H1 (cell line): ENCODE data around the gene SLMAP. TPM values are rescaled to one million over a fixed set of nuclear protein-coding genes. Genes with fewer than 3 reads are reported as not detected.

ENCODE experiments used
- CTCF ChIA-PET: fragments of 300-600 bp; sonication (Branson Sonifier 250); formaldehyde crosslinking; loops from one replicate; lab custom pipeline; 2021; ENCODE audit not compliant: partially characterized antibody; lab: Charles Lee
- POLR2A ChIA-PET: fragments of 300-600 bp; sonication (Branson Sonifier 250); formaldehyde crosslinking; loops from one replicate; lab custom pipeline; 2021; ENCODE audit warnings: inconsistent platforms; ENCODE audit not compliant: partially characterized antibody; lab: Charles Lee
- DNase-seq, 2 experiments: peaks; one replicate each; pipeline versions ENCODE4 v3.0.0 to v3.0.0-alpha.2; 2010 to 2022; ENCODE audit warnings: low spot score in 2 of 2, low read depth in 1 of 2, mixed read lengths in 1 of 2
- FAIRE-seq: peaks from 2 replicates; lab custom pipeline; 2011; peaks lifted over from hg19 to GRCh38; lab: Jason Lieb, UNC
- H2AFZ ChIP-seq: 2 replicates; pipeline ENCODE4 v1.8.1; 2012; ENCODE audit warnings: low read length, inconsistent platforms
- H2AK5ac ChIP-seq: 2 replicates; pipeline ENCODE4 v1.6.1; 2013; ENCODE audit warnings: low read depth, low read length
- H2BK120ac ChIP-seq: replicated peaks from 2 replicates; pipeline ENCODE3; 2013; ENCODE audit warnings: low read depth, low read length, inconsistent platforms
- H2BK12ac ChIP-seq: 2 replicates; pipeline ENCODE4 v1.6.1; 2013; ENCODE audit warnings: low read depth, low read length
- H2BK15ac ChIP-seq: 2 replicates; pipeline ENCODE4 v1.6.1; 2013; ENCODE audit warnings: low read length
- H2BK20ac ChIP-seq: 2 replicates; pipeline ENCODE4 v1.6.1; 2013; ENCODE audit warnings: low read length
- H2BK5ac ChIP-seq: 2 replicates; pipeline ENCODE4 v1.6.1; 2013; ENCODE audit warnings: low read depth, low read length
- H3K14ac ChIP-seq: 2 replicates; pipeline ENCODE4 v1.6.1; 2013; ENCODE audit warnings: inconsistent platforms; ENCODE audit not compliant: insufficient read length
- H3K18ac ChIP-seq: 2 replicates; pipeline ENCODE4 v1.6.1; 2013; ENCODE audit warnings: low read length; ENCODE audit errors: extremely low read depth
- H3K23ac ChIP-seq: 2 replicates; pipeline ENCODE4 v1.6.1; 2013; ENCODE audit warnings: inconsistent platforms; ENCODE audit not compliant: insufficient read length
- H3K23me2 ChIP-seq: 2 replicates; pipeline ENCODE4 v1.6.1; 2013; ENCODE audit warnings: low read depth, low read length
- H3K27ac ChIP-seq: 2 replicates; pipeline ENCODE4 v1.6.1; 2011; ENCODE audit warnings: low read depth, low read length, inconsistent platforms
- H3K27me3 ChIP-seq, 4 experiments: replicated peaks in 1 of 4; 1 replicate in 1 of 4; 2 replicates in 3 of 4; pipeline versions ENCODE4 v1.6.1 to v1.8.1; 2011 to 2013; ENCODE audit warnings: low read length in 3 of 4, mild to moderate bottlenecking in 3 of 4, inconsistent platforms in 2 of 4, mixed read lengths in 2 of 4, moderate library complexity in 1 of 4; ENCODE audit not compliant: control insufficient read depth in 3 of 4, insufficient read depth in 3 of 4; ENCODE audit errors: extremely low read depth in 1 of 4
- H3K36me3 ChIP-seq, 4 experiments: 2 replicates each; pipeline versions ENCODE4 v1.6.1 to v1.8.1; 2011 to 2013; ENCODE audit warnings: mild to moderate bottlenecking in 4 of 4, low read length in 3 of 4, moderate library complexity in 2 of 4, control low read depth in 1 of 4, inconsistent platforms in 1 of 4; ENCODE audit not compliant: insufficient read depth in 4 of 4, control insufficient read depth in 2 of 4
- H3K4ac ChIP-seq: replicated peaks from 2 replicates; pipeline ENCODE3; 2013; ENCODE audit warnings: low read length, low read depth, mixed read lengths, inconsistent platforms; ENCODE audit not compliant: insufficient read length
- H3K4me1 ChIP-seq, 4 experiments: replicated peaks in 1 of 4; 1 replicate in 1 of 4; 2 replicates in 3 of 4; pipeline versions ENCODE4 v1.6.1 to v1.8.1; 2011 to 2013; ENCODE audit warnings: low read length in 3 of 4, inconsistent platforms in 2 of 4, mixed read lengths in 1 of 4; ENCODE audit not compliant: insufficient read depth in 4 of 4, control insufficient read depth in 3 of 4
- H3K4me2 ChIP-seq, 2 experiments: 2 replicates each; pipeline versions ENCODE4 v1.6.1 to v1.8.1; 2011 to 2013; ENCODE audit warnings: low read depth in 2 of 2, low read length in 2 of 2, control low read depth in 1 of 2, inconsistent platforms in 1 of 2, mild to moderate bottlenecking in 1 of 2; ENCODE audit not compliant: insufficient read depth in 1 of 2
- H3K4me3 ChIP-seq, 4 experiments: fragments of 200-600, 300-600 bp in 1 of 4; sonication (generic), shearing (Covaris generic), sonication (Bioruptor Twin) in 1 of 4; 2 replicates each; pipeline versions ENCODE4 v1.5.1 to v1.8.1; 2011 to 2016; ENCODE audit warnings: low read length in 4 of 4, low read depth in 3 of 4, control low read depth in 2 of 4, inconsistent platforms in 2 of 4, mild to moderate bottlenecking in 2 of 4, mixed read lengths in 1 of 4, moderate library complexity in 1 of 4; ENCODE audit not compliant: insufficient read depth in 2 of 4; ENCODE audit errors: extremely low read depth in 1 of 4
- H3K56ac ChIP-seq: replicated peaks from 2 replicates; pipeline ENCODE3; 2013; ENCODE audit warnings: low read depth, mild to moderate bottlenecking, mixed read lengths, low read length, inconsistent platforms; ENCODE audit not compliant: insufficient read length
- H3K79me1 ChIP-seq: 2 replicates; pipeline ENCODE4 v1.6.1; 2013; ENCODE audit warnings: low read depth, low read length, control low read depth
- H3K79me2 ChIP-seq, 2 experiments: 2 replicates each; pipeline versions ENCODE4 v1.6.1 to v1.8.1; 2012 to 2013; ENCODE audit warnings: low read length in 2 of 2, mild to moderate bottlenecking in 2 of 2, inconsistent platforms in 1 of 2; ENCODE audit not compliant: insufficient read depth in 2 of 2, control insufficient read depth in 1 of 2
- H3K9ac ChIP-seq, 4 experiments: replicated peaks in 1 of 4; 1 replicate in 1 of 4; 2 replicates in 3 of 4; pipeline versions ENCODE4 v1.6.1 to v1.8.1; 2011 to 2013; ENCODE audit warnings: low read depth in 3 of 4, low read length in 3 of 4, control low read depth in 2 of 4, mild to moderate bottlenecking in 2 of 4, moderate library complexity in 2 of 4, inconsistent platforms in 1 of 4; ENCODE audit errors: extremely low read depth in 1 of 4
- H3K9me3 ChIP-seq, 2 experiments: 2 replicates each; pipeline versions ENCODE4 v1.6.1 to v1.8.1; 2012 to 2013; ENCODE audit warnings: mild to moderate bottlenecking in 2 of 2, moderate library complexity in 2 of 2, control low read depth in 1 of 2, inconsistent platforms in 1 of 2, low read depth in 1 of 2, low read length in 1 of 2, mixed read lengths in 1 of 2; ENCODE audit not compliant: insufficient read depth in 2 of 2
- H4K20me1 ChIP-seq, 2 experiments: replicated peaks in 1 of 2; 2 replicates each; pipeline versions ENCODE3 to v1.8.1; 2011 to 2013; ENCODE audit warnings: inconsistent platforms in 2 of 2, low read length in 2 of 2, mild to moderate bottlenecking in 1 of 2; ENCODE audit not compliant: insufficient read depth in 2 of 2, control insufficient read depth in 1 of 2
- H4K5ac ChIP-seq: 2 replicates; pipeline ENCODE4 v1.6.1; 2013; ENCODE audit warnings: low read length, low read depth, mixed read lengths, inconsistent platforms; ENCODE audit not compliant: insufficient read length
- H4K8ac ChIP-seq: 2 replicates; pipeline ENCODE4 v1.8.0; 2013; ENCODE audit warnings: mild to moderate bottlenecking, moderate library complexity, low read length, inconsistent platforms; ENCODE audit not compliant: insufficient read depth; ENCODE audit errors: extremely low read depth
- H4K91ac ChIP-seq: replicated peaks from 2 replicates; pipeline ENCODE3; 2013; ENCODE audit warnings: low read length, mixed read lengths, inconsistent platforms; ENCODE audit not compliant: insufficient read length
- ASH2L ChIP-seq: fragments of 200-600, 300-600 bp; sonication (generic); IDR thresholded peaks from one replicate; pipeline ENCODE4 v1.7.1; 2017; ENCODE audit warnings: low read length
- CBX8 ChIP-seq: fragments of 300-800, 300-1000 bp; sonication (generic); IDR thresholded peaks from 2 replicates; pipeline ENCODE4 v1.7.1; 2016; ENCODE audit warnings: low read depth, low read length, borderline replicate concordance
- CTCF ChIP-seq, 3 experiments: IDR thresholded peaks; 1 replicate in 2 of 3; 2 replicates in 1 of 3; pipeline versions ENCODE4 v1.5.1 to v1.6.1; 2011; ENCODE audit warnings: low read length in 3 of 3, mild to moderate bottlenecking in 3 of 3, inconsistent platforms in 2 of 3, low read depth in 1 of 3, moderate library complexity in 1 of 3; ENCODE audit not compliant: insufficient read depth in 1 of 3; ENCODE audit errors: control extremely low read depth in 1 of 3
- JUN ChIP-seq: IDR thresholded peaks from 2 replicates; pipeline ENCODE4 v1.6.1; 2011; ENCODE audit warnings: low read depth, mild to moderate bottlenecking, improper control_type of control experiment, low read length
- NANOG ChIP-seq: IDR thresholded peaks from 2 replicates; pipeline ENCODE4 v1.6.1; 2011; ENCODE audit warnings: low read length, low read depth, mild to moderate bottlenecking, inconsistent platforms; ENCODE audit not compliant: insufficient read depth, poor library complexity, severe bottlenecking
- NRF1 ChIP-seq: IDR thresholded peaks from 2 replicates; pipeline ENCODE4 v1.6.1; 2011; ENCODE audit warnings: mild to moderate bottlenecking, low read depth, low read length, improper control_type of control experiment
- RNF2 ChIP-seq: fragments of 200-900, 300-1000 bp; sonication (generic); IDR thresholded peaks from 2 replicates; pipeline ENCODE4 v1.7.1; 2016; ENCODE audit warnings: borderline replicate concordance, low read depth, mild to moderate bottlenecking, antibody characterized with exemption, low read length; ENCODE audit not compliant: poor library complexity, severe bottlenecking; ENCODE audit errors: missing control alignments
- RXRA ChIP-seq: IDR thresholded peaks from 2 replicates; pipeline ENCODE4 v1.6.1; 2011; ENCODE audit warnings: low read depth, mild to moderate bottlenecking, low read length, moderate library complexity; ENCODE audit not compliant: insufficient read depth
- SP1 ChIP-seq: IDR thresholded peaks from 2 replicates; pipeline ENCODE4 v1.6.1; 2011; ENCODE audit warnings: low read depth, low read length
- YY1 ChIP-seq: IDR thresholded peaks from 2 replicates; pipeline ENCODE4 v1.6.1; 2011; ENCODE audit warnings: low read depth, mild to moderate bottlenecking, low read length
- WGBS, 2 experiments: shearing (Covaris generic) in 1 of 2; methylation state at CpG; one replicate each; pipeline versions ENCODE4 v1.1.6 to v1.1.7; 2013 to 2015; ENCODE audit warnings: low lambda C conversion rate in 2 of 2, mixed read lengths in 2 of 2, inconsistent platforms in 1 of 2, low coverage in 1 of 2, missing lambda C conversion rate in 1 of 2; ENCODE audit not compliant: insufficient replicate concordance in 2 of 2, insufficient coverage in 1 of 2, insufficient read length in 1 of 2; ENCODE audit errors: extremely low coverage in 1 of 2, missing lambda C conversion rate in 1 of 2; 5-methylcytosine and 5-hydroxymethylcytosine counted together
- polyA plus RNA-seq, 7 experiments: library from polyadenylated mRNA; depleted of rRNA in 3 of 7; stranded (reverse) in 5 of 7; unstranded in 2 of 7; fragments of >200 nt in 5 of 7; fragments of 200-250 nt in 2 of 7; gene quantifications; 1 replicate in 5 of 7; 2 replicates in 1 of 7; 4 replicates in 1 of 7; pipeline versions ENCODE4 v1.2.1 to v1.2.3, GENCODE V29; 2011 to 2013; ENCODE audit warnings: missing spikeins in 2 of 7, mixed read lengths in 2 of 7
- total RNA-seq: library from RNA; stranded (reverse); fragmentation: NEBNext Ultra II Directional; extraction: Animal tissue kit (Norgen Biotek cat#: 25700); gene quantifications from 2 replicates; pipeline ENCODE4 v1.2.1, GENCODE V29; 2021
- TF ChIP-seq, protein P1 (sequence below): IDR thresholded peaks from 2 replicates; pipeline ENCODE4 v1.6.1; 2012; ENCODE audit warnings: inconsistent platforms

Gene SLMAP
- total and polyA plus RNA-seq, 2 of the 8 experiments (the other 6 are each of a cell fraction or from before 2014, with no cell fraction given) = 13.6 to 70.4 TPM

- Histone ChIP-seq H4K8ac (no peak overlapping the region), H3K56ac (no peak overlapping the region), H3K4me3 (no peak overlapping the region), H4K20me1 (peaks cover 3% of the 10 kb centered on the region in 2 experiments), H3K9me3 (no peaks in the 10 kb centered on the region), H3K79me2 (peaks cover 3 to 83% of the 10 kb centered on the region in 2 experiments; a peak in 3 of 4 replicates), H2AFZ (no peak overlapping the region), H2BK120ac (no peak overlapping the region), H3K4ac (no peak overlapping the region), H3K23me2 (no peaks in the 10 kb centered on the region), H4K91ac (no peak overlapping the region), H3K4me2 (no peak overlapping the region), H2AK5ac (no peak overlapping the region), H3K18ac (no peak overlapping the region), H2BK12ac (no peak overlapping the region), H2BK15ac (no peak overlapping the region), H4K5ac (no peak overlapping the region), H2BK20ac (no peak overlapping the region), H3K79me1 (no peaks in the 10 kb centered on the region; the same call in 1 of the 2 replicates), H3K27me3 (no peaks in the 10 kb centered on the region), H3K14ac (no peak overlapping the region), H3K23ac (no peak overlapping the region), H2BK5ac (no peak overlapping the region), H3K27ac (no peak overlapping the region), H3K36me3 (no peaks in the 10 kb centered on the region), H3K4me1 (peaks cover 0 to 9% (median 3%) of the 10 kb centered on the region in 4 experiments; a peak in 4 of 7 replicates), H3K9ac (no peak overlapping the region)
- FAIRE-seq (no peak), DNase-seq (no peak)
- ChIA-PET POLR2A (no interaction called here), CTCF (interaction anchor here (1.3 to 1.5 kb wide), 2 partner anchors 12 to 35 kb away, joined by 3 to 4 read pairs; no protein-coding TSS in a partner anchor)
- WGBS, 2 experiments = 81% methylated on average over 1 of the region's 1 CpG; no CpG with 5 or more reads in 1 of the 2 experiments
- TF ChIP-seq CBX8 = no peak
- no peak for TF ChIP-seq YY1
- no peak for TF ChIP-seq NRF1
- TF ChIP-seq RNF2 = no peak
- no peak for TF ChIP-seq NANOG
- TF ChIP-seq, protein P1, sequence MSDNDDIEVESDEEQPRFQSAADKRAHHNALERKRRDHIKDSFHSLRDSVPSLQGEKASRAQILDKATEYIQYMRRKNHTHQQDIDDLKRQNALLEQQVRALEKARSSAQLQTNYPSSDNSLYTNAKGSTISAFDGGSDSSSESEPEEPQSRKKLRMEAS = no peak
- no peak for TF ChIP-seq SP1
- no peak for TF ChIP-seq CTCF (IDR thresholded peaks at IDR 0.05; ENCODE audit: control extremely low read depth in 1 of 3, insufficient read depth in 1 of 3, low read depth in 1 of 3, low read length in 3 of 3)
- TF ChIP-seq JUN = no peak
- no peak for TF ChIP-seq RXRA
- TF ChIP-seq ASH2L = no peak
These were observed 29.3 kb downstream of the SLMAP start for GRCh38 chr3:57785446-57785845.
